Keratinocyte (primary cell): ENCODE results near the gene FAM177B.

Source experiments
- EZH2 ChIP-seq: IDR thresholded peaks from one replicate; pipeline ENCODE4 v1.6.1; 2012; ENCODE audit warnings: inconsistent platforms, mild to moderate bottlenecking, low read length, moderate library complexity
- TF ChIP-seq, protein P1 (sequence below), 3 experiments: IDR thresholded peaks in 1 of 3; conservative IDR thresholded peaks in 1 of 3; optimal IDR thresholded peaks in 1 of 3; 2 replicates in 2 of 3; 3 replicates in 1 of 3; pipeline versions ENCODE3 to v1.5.1; 2011; ENCODE audit warnings: low read length in 3 of 3, mild to moderate bottlenecking in 3 of 3, moderate library complexity in 2 of 3, control low read depth in 1 of 3, inconsistent platforms in 1 of 3; ENCODE audit not compliant: insufficient read depth in 2 of 3; ENCODE audit errors: extremely low read depth in 1 of 3

DNA sequence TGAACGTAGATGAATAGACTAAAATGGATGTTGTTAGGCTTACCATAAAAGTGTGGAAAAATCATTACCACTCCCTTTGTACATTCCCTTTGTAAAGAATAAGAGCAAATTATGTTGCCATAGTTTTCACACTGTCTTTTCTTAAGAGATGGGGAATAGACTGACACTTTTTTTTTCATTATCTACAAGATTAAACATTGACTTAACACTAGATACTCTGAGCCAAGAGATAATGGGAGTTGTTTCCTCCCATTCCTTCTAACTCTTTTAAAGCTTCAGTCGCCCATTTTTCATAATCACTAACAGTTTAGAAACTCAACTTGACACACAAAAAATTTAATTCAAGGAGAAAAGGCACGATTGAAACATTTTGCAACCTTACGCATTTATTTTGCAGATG lies 34.8 kb upstream of the FAM177B start:
- TF ChIP-seq, protein P1, sequence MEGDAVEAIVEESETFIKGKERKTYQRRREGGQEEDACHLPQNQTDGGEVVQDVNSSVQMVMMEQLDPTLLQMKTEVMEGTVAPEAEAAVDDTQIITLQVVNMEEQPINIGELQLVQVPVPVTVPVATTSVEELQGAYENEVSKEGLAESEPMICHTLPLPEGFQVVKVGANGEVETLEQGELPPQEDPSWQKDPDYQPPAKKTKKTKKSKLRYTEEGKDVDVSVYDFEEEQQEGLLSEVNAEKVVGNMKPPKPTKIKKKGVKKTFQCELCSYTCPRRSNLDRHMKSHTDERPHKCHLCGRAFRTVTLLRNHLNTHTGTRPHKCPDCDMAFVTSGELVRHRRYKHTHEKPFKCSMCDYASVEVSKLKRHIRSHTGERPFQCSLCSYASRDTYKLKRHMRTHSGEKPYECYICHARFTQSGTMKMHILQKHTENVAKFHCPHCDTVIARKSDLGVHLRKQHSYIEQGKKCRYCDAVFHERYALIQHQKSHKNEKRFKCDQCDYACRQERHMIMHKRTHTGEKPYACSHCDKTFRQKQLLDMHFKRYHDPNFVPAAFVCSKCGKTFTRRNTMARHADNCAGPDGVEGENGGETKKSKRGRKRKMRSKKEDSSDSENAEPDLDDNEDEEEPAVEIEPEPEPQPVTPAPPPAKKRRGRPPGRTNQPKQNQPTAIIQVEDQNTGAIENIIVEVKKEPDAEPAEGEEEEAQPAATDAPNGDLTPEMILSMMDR (optimal IDR thresholded peaks at IDR 0.05 in 1 of 3, IDR thresholded peaks at IDR 0.05 in 1 of 3, conservative IDR thresholded peaks at IDR 0.05 in 1 of 3; ENCODE audit: extremely low read depth in 1 of 3, insufficient read depth in 2 of 3, low read length in 3 of 3) = no peak
- TF ChIP-seq EZH2 = no peak
